HCT116 (cell line): ENCODE measurements around the gene CERS6. TPM values are rescaled to one million over a fixed set of nuclear protein-coding genes. Genes with fewer than 3 reads are reported as not detected.

Source experiments
- ATAC-seq: fragments of 200-7000 bp; cut with Tn5 transposase; 2 replicates; pipeline ENCODE4 v1.9.1; 2020; ENCODE audit warnings: mild to moderate bottlenecking, moderate library complexity
- BruUV-seq: library from RNA; stranded (reverse); fragments of 400-500 nt; replicated peaks from 2 replicates; lab custom pipeline; 2021; lab: Mats Ljungman, UMichigan
- CTCF ChIA-PET: fragments of 300-600 bp; sonication (Branson Sonifier 250); formaldehyde crosslinking; loops from one replicate; lab custom pipeline; 2021; ENCODE audit warnings: antibody characterized with exemption; lab: Charles Lee
- POLR2A ChIA-PET: fragments of 300-600, 350-600 bp; sonication (Branson Sonifier 250); formaldehyde crosslinking; loops from one replicate; lab custom pipeline; 2021; ENCODE audit warnings: antibody characterized with exemption; lab: Charles Lee
- RAD21 ChIA-PET, 2 experiments: fragments of 300-600 bp; sonication (Branson Sonifier 250); formaldehyde crosslinking; loops; one replicate each; lab custom pipeline; 2023; ENCODE audit warnings: low total read pairs in 2 of 2; ENCODE audit not compliant: uncharacterized antibody in 2 of 2, unreplicated experiment in 2 of 2, low non-redundant PET in 1 of 2; lab: Charles Lee
- DNase-seq: peaks from one replicate; pipeline ENCODE4 v3.0.0-alpha.2; 2010; ENCODE audit warnings: low read depth, low spot score
- H2AFZ ChIP-seq: fragments of 200-600 bp; shearing (Covaris generic), sonication (generic); 2 replicates; pipeline ENCODE4 v1.6.1; 2017; ENCODE audit warnings: low read depth, mixed run types, mixed read lengths, antibody characterized with exemption, low read length; ENCODE audit not compliant: poor library complexity, severe bottlenecking
- H3K27ac ChIP-seq: 2 replicates; pipeline ENCODE4 v1.5.1; 2012; ENCODE audit warnings: low read depth, low read length
- H3K27me3 ChIP-seq: fragments of 200-600 bp; sonication (generic); 2 replicates; pipeline ENCODE4 v1.6.1; 2016; ENCODE audit warnings: mixed run types, low read length, mixed read lengths; ENCODE audit not compliant: insufficient read depth
- H3K36me3 ChIP-seq, 2 experiments: fragments of 200-500 bp in 1 of 2; fragments of 200-600 bp in 1 of 2; sonication (Bioruptor generic) in 1 of 2; sonication (generic) in 1 of 2; 2 replicates each; pipeline versions ENCODE4 v1.5.1 to v1.6.1; 2014 to 2016; ENCODE audit warnings: low read length in 2 of 2, inconsistent platforms in 1 of 2, mixed read lengths in 1 of 2, mixed run types in 1 of 2; ENCODE audit not compliant: insufficient read depth in 2 of 2, control insufficient read depth in 1 of 2
- H3K4me1 ChIP-seq, 2 experiments: fragments of 200-600 bp in 1 of 2; sonication (generic) in 1 of 2; 2 replicates each; pipeline versions ENCODE4 v1.5.1 to v1.6.1; 2012 to 2017; ENCODE audit warnings: low read length in 2 of 2, inconsistent platforms in 1 of 2, mild to moderate bottlenecking in 1 of 2, mixed read lengths in 1 of 2, mixed run types in 1 of 2, moderate library complexity in 1 of 2; ENCODE audit not compliant: insufficient read depth in 2 of 2, control insufficient read depth in 1 of 2
- H3K4me2 ChIP-seq: fragments of 200-600 bp; sonication (generic); 2 replicates; pipeline ENCODE4 v1.6.1; 2017; ENCODE audit warnings: mixed run types, low read length, mixed read lengths
- H3K4me3 ChIP-seq, 2 experiments: fragments of 200-600 bp in 1 of 2; sonication (generic) in 1 of 2; replicated peaks in 1 of 2; 2 replicates each; pipeline ENCODE4 v1.5.1; 2011 to 2016; ENCODE audit warnings: low read length in 2 of 2, control low read depth in 1 of 2, low read depth in 1 of 2, mild to moderate bottlenecking in 1 of 2, mixed read lengths in 1 of 2, mixed run types in 1 of 2
- H3K79me2 ChIP-seq: fragments of 200-600 bp; sonication (generic); 2 replicates; pipeline ENCODE4 v1.6.1; 2017; ENCODE audit warnings: mild to moderate bottlenecking, mixed run types, low read length, moderate library complexity, mixed read lengths; ENCODE audit not compliant: insufficient read depth
- H3K9ac ChIP-seq: fragments of 200-600 bp; sonication (generic); 2 replicates; pipeline ENCODE4 v1.6.1; 2016; ENCODE audit warnings: low read length, mixed read lengths
- H3K9me2 ChIP-seq: fragments of 200-600 bp; sonication (generic), shearing (Covaris generic); 2 replicates; pipeline ENCODE4 v1.6.1; 2017; ENCODE audit warnings: mixed run types, mild to moderate bottlenecking, moderate library complexity; ENCODE audit not compliant: insufficient read depth
- H3K9me3 ChIP-seq, 2 experiments: fragments of 200-500 bp in 1 of 2; fragments of 200-600 bp in 1 of 2; sonication (Bioruptor generic) in 1 of 2; sonication (generic) in 1 of 2; 2 replicates each; pipeline ENCODE4 v1.6.1; 2014 to 2017; ENCODE audit warnings: low read length in 2 of 2, mixed read lengths in 2 of 2, inconsistent platforms in 1 of 2, low read depth in 1 of 2, mild to moderate bottlenecking in 1 of 2, mixed run types in 1 of 2, moderate library complexity in 1 of 2; ENCODE audit not compliant: control insufficient read depth in 1 of 2, insufficient read depth in 1 of 2
- H4K20me1 ChIP-seq: fragments of 200-600 bp; sonication (generic), shearing (Covaris generic); 2 replicates; pipeline ENCODE4 v1.6.1; 2017; ENCODE audit warnings: mixed run types, mild to moderate bottlenecking, moderate library complexity; ENCODE audit not compliant: insufficient read depth
- CBX3 ChIP-seq: IDR thresholded peaks from 2 replicates; pipeline ENCODE4 v1.6.1; 2012; ENCODE audit warnings: low read depth
- CEBPB ChIP-seq: IDR thresholded peaks from 2 replicates; pipeline ENCODE4 v1.6.1; 2012; ENCODE audit warnings: low read depth
- POLR2AphosphoS5 ChIP-seq: IDR thresholded peaks from 2 replicates; pipeline ENCODE4 v1.6.1; 2011; ENCODE audit warnings: mild to moderate bottlenecking, low read depth, low read length, moderate library complexity
- SIN3A ChIP-seq: IDR thresholded peaks from 2 replicates; pipeline ENCODE4 v1.6.1; 2012; ENCODE audit warnings: low read depth
- SRF ChIP-seq: IDR thresholded peaks from 2 replicates; pipeline ENCODE4 v1.6.1; 2012; ENCODE audit warnings: low read depth
- intact Hi-C: fragments of 100-400 bp; cut with micrococcal nuclease; formaldehyde crosslinking; loops from 2 replicates; pipeline ENCODE4 v1.10.0; 2022
- total RNA-seq: library from RNA; stranded (reverse); gene quantifications from one replicate; pipeline ENCODE4 v1.2.1, GENCODE V29; 2021; ENCODE audit not compliant: unreplicated experiment
- TF ChIP-seq, protein P1 (sequence below): IDR thresholded peaks from 2 replicates; pipeline ENCODE4 v1.6.1; 2012; ENCODE audit warnings: low read depth
- TF ChIP-seq, protein P2 (sequence below): IDR thresholded peaks from 2 replicates; pipeline ENCODE4 v1.6.1; 2012

Gene CERS6
- total RNA-seq, 1 experiment from 2014 or later, result 37.0 TPM

DNA sequence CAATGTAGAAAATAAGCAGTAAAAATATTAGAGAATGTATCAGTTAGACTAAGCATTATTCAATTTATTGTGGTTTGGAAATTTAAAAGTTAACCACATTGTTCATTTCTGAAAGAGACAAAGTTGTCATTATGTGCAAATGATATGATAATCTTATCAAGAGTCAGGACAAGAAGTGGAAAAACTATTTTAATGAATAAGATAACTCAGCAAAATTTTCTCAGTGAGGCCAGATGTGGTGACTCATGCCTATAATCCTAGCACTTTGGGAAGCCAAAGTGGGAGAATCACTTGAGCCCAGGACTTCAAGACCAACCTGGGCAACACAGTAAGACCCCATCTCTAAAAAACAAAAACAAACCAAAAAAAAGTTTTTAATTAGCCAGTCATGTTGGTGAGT lies 39.5 kb upstream of the CERS6 start:
- Histone ChIP-seq H3K79me2 (no peaks in the 10 kb centered on the region), H3K27me3 (no peaks in the 10 kb centered on the region), H3K9me3 (no peaks in the 10 kb centered on the region), H3K36me3 (no peaks in the 10 kb centered on the region), H3K27ac (no peak overlapping the region), H3K4me2 (no peak overlapping the region), H3K9me2 (no peaks in the 10 kb centered on the region), H3K4me1 (no peaks in the 10 kb centered on the region), H3K4me3 (no peak overlapping the region), H2AFZ (no peak overlapping the region), H4K20me1 (no peaks in the 10 kb centered on the region), H3K9ac (no peak overlapping the region)
- DNase-seq (no peak), ATAC-seq (no peak)
- TF ChIP-seq SRF (no peak), CBX3 (no peak), CEBPB (no peak), POLR2AphosphoS5 (no peak), SIN3A (no peak)
- TF ChIP-seq, protein P1, sequence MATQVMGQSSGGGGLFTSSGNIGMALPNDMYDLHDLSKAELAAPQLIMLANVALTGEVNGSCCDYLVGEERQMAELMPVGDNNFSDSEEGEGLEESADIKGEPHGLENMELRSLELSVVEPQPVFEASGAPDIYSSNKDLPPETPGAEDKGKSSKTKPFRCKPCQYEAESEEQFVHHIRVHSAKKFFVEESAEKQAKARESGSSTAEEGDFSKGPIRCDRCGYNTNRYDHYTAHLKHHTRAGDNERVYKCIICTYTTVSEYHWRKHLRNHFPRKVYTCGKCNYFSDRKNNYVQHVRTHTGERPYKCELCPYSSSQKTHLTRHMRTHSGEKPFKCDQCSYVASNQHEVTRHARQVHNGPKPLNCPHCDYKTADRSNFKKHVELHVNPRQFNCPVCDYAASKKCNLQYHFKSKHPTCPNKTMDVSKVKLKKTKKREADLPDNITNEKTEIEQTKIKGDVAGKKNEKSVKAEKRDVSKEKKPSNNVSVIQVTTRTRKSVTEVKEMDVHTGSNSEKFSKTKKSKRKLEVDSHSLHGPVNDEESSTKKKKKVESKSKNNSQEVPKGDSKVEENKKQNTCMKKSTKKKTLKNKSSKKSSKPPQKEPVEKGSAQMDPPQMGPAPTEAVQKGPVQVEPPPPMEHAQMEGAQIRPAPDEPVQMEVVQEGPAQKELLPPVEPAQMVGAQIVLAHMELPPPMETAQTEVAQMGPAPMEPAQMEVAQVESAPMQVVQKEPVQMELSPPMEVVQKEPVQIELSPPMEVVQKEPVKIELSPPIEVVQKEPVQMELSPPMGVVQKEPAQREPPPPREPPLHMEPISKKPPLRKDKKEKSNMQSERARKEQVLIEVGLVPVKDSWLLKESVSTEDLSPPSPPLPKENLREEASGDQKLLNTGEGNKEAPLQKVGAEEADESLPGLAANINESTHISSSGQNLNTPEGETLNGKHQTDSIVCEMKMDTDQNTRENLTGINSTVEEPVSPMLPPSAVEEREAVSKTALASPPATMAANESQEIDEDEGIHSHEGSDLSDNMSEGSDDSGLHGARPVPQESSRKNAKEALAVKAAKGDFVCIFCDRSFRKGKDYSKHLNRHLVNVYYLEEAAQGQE, result no peak
- intact Hi-C loops, result no loop called here
- POLR2A ChIA-PET, result no interaction called here
- CTCF ChIA-PET, result no interaction called here
- BruUV-seq, result no TSS peak
- RAD21 ChIA-PET, result no interaction called here

DNA sequence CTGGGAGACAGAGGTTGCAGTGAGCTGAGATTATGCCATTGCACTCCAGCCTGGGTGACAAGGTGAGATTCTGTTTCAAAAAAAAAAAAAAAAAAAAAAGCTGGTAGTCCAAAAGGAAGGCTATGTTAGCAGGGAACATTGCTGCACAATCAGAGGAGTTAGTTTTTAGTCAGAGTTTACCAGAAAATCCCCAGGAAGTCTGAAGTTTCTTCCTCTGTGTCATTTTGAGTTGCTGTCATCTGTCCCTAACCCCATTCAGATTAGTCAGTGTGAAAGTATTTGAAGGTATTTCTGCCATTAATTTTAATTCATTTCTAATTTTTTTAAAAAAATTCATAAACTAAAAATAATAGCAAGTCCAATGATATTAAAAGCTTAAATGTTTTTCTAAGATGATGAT lies 33.5 kb upstream of the CERS6 start:
- H3K4me1 ChIP-seq, result no peaks in the 10 kb centered on the region
- no peak overlapping the region for H3K4me3 ChIP-seq
- RAD21 ChIA-PET, result interaction anchor here in 1 of 2 experiments (0.6 kb wide), 1 partner anchor 337 kb away, joined by 3 read pairs; no protein-coding TSS in a partner anchor
- ATAC-seq, result no peak
- no peak overlapping the region for H3K9ac ChIP-seq
- no peaks in the 10 kb centered on the region for H3K27me3 ChIP-seq
- no peak overlapping the region for H2AFZ ChIP-seq
- intact Hi-C loops, result no loop called here
- TF ChIP-seq, protein P2, sequence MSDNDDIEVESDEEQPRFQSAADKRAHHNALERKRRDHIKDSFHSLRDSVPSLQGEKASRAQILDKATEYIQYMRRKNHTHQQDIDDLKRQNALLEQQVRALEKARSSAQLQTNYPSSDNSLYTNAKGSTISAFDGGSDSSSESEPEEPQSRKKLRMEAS, result no peak
- H3K36me3 ChIP-seq, result no peaks in the 10 kb centered on the region
- BruUV-seq, result no TSS peak
- H3K9me2 ChIP-seq, result no peaks in the 10 kb centered on the region
- DNase-seq, result no peak
- H3K27ac ChIP-seq, result no peak overlapping the region
- no peaks in the 10 kb centered on the region for H3K9me3 ChIP-seq
- H4K20me1 ChIP-seq, result no peaks in the 10 kb centered on the region
- CTCF ChIA-PET, result no interaction called here
- no peak overlapping the region for H3K4me2 ChIP-seq
- POLR2A ChIA-PET, result no interaction called here
- H3K79me2 ChIP-seq, result no peaks in the 10 kb centered on the region
